IMR-90 (cell line): ENCODE data around the gene MTUS2. TPM values are rescaled to one million over a fixed set of nuclear protein-coding genes. Genes with fewer than 3 reads are reported as not detected.

Experiments
- ATAC-seq: fragments of 200-7000 bp; cut with Tn5 transposase; 2 replicates; pipeline ENCODE4 v1.9.1; 2020; ENCODE audit warnings: low read depth, mild to moderate bottlenecking, moderate library complexity
- BruUV-seq: library from RNA; stranded (reverse); fragments of 400-500 nt; replicated peaks from 2 replicates; lab custom pipeline; 2021; lab: Mats Ljungman, UMichigan
- CTCF ChIA-PET: fragments of 300-600 bp; formaldehyde crosslinking; extraction: SDS; loops from one replicate; lab custom pipeline; 2021; ENCODE audit warnings: antibody characterized with exemption; lab: Yijun Ruan, JAX
- POLR2A ChIA-PET: fragments of 300-600 bp; sonication (Branson Sonifier 250); formaldehyde crosslinking; loops from one replicate; lab custom pipeline; 2022; ENCODE audit warnings: antibody characterized with exemption; ENCODE audit not compliant: unreplicated experiment; lab: Charles Lee
- DNase-seq: peaks from one replicate; pipeline ENCODE4 v3.0.0; 2013
- H2AFZ ChIP-seq: replicated peaks from 2 replicates; pipeline ENCODE3; 2013; ENCODE audit warnings: low read length, mild to moderate bottlenecking; ENCODE audit not compliant: poor library complexity
- H2AK5ac ChIP-seq: 2 replicates; pipeline ENCODE4 v1.6.1; 2013; ENCODE audit warnings: low read depth, low read length, inconsistent platforms
- H2AK9ac ChIP-seq: replicated peaks from 2 replicates; pipeline ENCODE3; 2013; ENCODE audit warnings: mild to moderate bottlenecking, low read depth, low read length, moderate library complexity; ENCODE audit not compliant: poor library complexity
- H2BK120ac ChIP-seq: 2 replicates; pipeline ENCODE4 v1.6.1; 2013; ENCODE audit warnings: low read depth, low read length, inconsistent platforms
- H2BK15ac ChIP-seq: 3 replicates; pipeline ENCODE4 v1.6.1; 2013; ENCODE audit warnings: low read depth, low read length, inconsistent platforms
- H2BK20ac ChIP-seq: 2 replicates; pipeline ENCODE4 v1.6.1; 2013; ENCODE audit warnings: low read depth, mild to moderate bottlenecking, inconsistent platforms, low read length, moderate library complexity
- H2BK5ac ChIP-seq: 2 replicates; pipeline ENCODE4 v1.6.1; 2013; ENCODE audit warnings: mild to moderate bottlenecking, low read depth, low read length, inconsistent platforms; ENCODE audit not compliant: poor library complexity, severe bottlenecking
- H3K14ac ChIP-seq: replicated peaks from 2 replicates; pipeline ENCODE4 v1.6.1; 2013; ENCODE audit warnings: low read depth, low read length, inconsistent platforms
- H3K18ac ChIP-seq: 2 replicates; pipeline ENCODE4 v1.6.1; 2013; ENCODE audit warnings: low read depth, low read length, control low read depth
- H3K23ac ChIP-seq: 2 replicates; pipeline ENCODE4 v1.6.1; 2013; ENCODE audit warnings: low read depth, low read length, inconsistent platforms
- H3K27ac ChIP-seq: 2 replicates; pipeline ENCODE4 v1.5.1; 2013; ENCODE audit warnings: mild to moderate bottlenecking, control low read depth, low read length; ENCODE audit not compliant: insufficient read depth
- H3K27me3 ChIP-seq: 2 replicates; pipeline ENCODE4 v1.6.1; 2013; ENCODE audit warnings: low read length; ENCODE audit not compliant: control insufficient read depth, insufficient read depth
- H3K36me3 ChIP-seq: 2 replicates; pipeline ENCODE4 v1.6.1; 2013; ENCODE audit warnings: low read length, mixed read lengths; ENCODE audit not compliant: control insufficient read depth, insufficient read depth
- H3K4ac ChIP-seq: 2 replicates; pipeline ENCODE4 v1.6.1; 2013; ENCODE audit warnings: low read depth, low read length, inconsistent platforms
- H3K4me1 ChIP-seq: 2 replicates; pipeline ENCODE4 v1.6.1; 2013; ENCODE audit warnings: low read length, mixed read lengths; ENCODE audit not compliant: control insufficient read depth, insufficient read depth
- H3K4me2 ChIP-seq: 2 replicates; pipeline ENCODE4 v1.6.1; 2013; ENCODE audit warnings: low read depth, mild to moderate bottlenecking, control low read depth, low read length, moderate library complexity
- H3K4me3 ChIP-seq: 2 replicates; pipeline ENCODE4 v1.5.1; 2013; ENCODE audit warnings: low read depth, mild to moderate bottlenecking, control low read depth, low read length, moderate library complexity; ENCODE audit not compliant: insufficient read depth
- H3K56ac ChIP-seq: 2 replicates; pipeline ENCODE4 v1.6.1; 2013; ENCODE audit warnings: low read length, inconsistent platforms; ENCODE audit not compliant: insufficient read depth; ENCODE audit errors: extremely low read depth
- H3K79me1 ChIP-seq, 2 experiments: 2 replicates each; pipeline ENCODE4 v1.6.1; 2013; ENCODE audit warnings: low read length in 2 of 2, inconsistent platforms in 1 of 2, low read depth in 1 of 2
- H3K9ac ChIP-seq: 2 replicates; pipeline ENCODE4 v1.6.1; 2013; ENCODE audit warnings: low read depth, low read length, control low read depth
- H3K9me1 ChIP-seq: 2 replicates; pipeline ENCODE4 v1.6.1; 2013; ENCODE audit warnings: low read length, inconsistent platforms; ENCODE audit not compliant: insufficient read depth
- H3K9me3 ChIP-seq: 2 replicates; pipeline ENCODE4 v1.6.1; 2013; ENCODE audit warnings: low read length; ENCODE audit not compliant: control insufficient read depth, insufficient read depth
- H4K20me1 ChIP-seq: 2 replicates; pipeline ENCODE4 v1.6.1; 2013; ENCODE audit warnings: low read length, inconsistent platforms; ENCODE audit not compliant: insufficient read depth
- H4K5ac ChIP-seq: 2 replicates; pipeline ENCODE4 v1.6.1; 2013; ENCODE audit warnings: mild to moderate bottlenecking, low read depth, low read length, control low read depth
- H4K8ac ChIP-seq, 2 experiments: 2 replicates each; pipeline ENCODE4 v1.6.1; 2013; ENCODE audit warnings: low read depth in 2 of 2, low read length in 2 of 2, control low read depth in 1 of 2, inconsistent platforms in 1 of 2
- H4K91ac ChIP-seq: 2 replicates; pipeline ENCODE4 v1.6.1; 2013; ENCODE audit warnings: low read depth, low read length, inconsistent platforms; ENCODE audit not compliant: insufficient read depth
- BHLHE40 ChIP-seq: fragments of 150-350 bp; IDR thresholded peaks from 2 replicates; pipeline ENCODE4 v1.6.1; 2016; ENCODE audit warnings: mild to moderate bottlenecking, low read depth, low read length
- CEBPB ChIP-seq: IDR thresholded peaks from 2 replicates; pipeline ENCODE4 v1.6.1; 2012; ENCODE audit warnings: low read depth, low read length, improper control_type of control experiment
- CHD1 ChIP-seq: IDR thresholded peaks from 2 replicates; pipeline ENCODE4 v1.6.1; 2012; ENCODE audit warnings: low read depth, low read length, improper control_type of control experiment
- CTCF ChIP-seq: conservative IDR thresholded peaks from 2 replicates; pipeline ENCODE4 v1.5.1; 2012; ENCODE audit warnings: mild to moderate bottlenecking, low read depth, low read length, improper control_type of control experiment
- ELK1 ChIP-seq: fragments of 150-350 bp; IDR thresholded peaks from 2 replicates; pipeline ENCODE4 v1.6.1; 2016; ENCODE audit warnings: low read depth, mild to moderate bottlenecking, low read length, moderate library complexity, borderline replicate concordance
- FOS ChIP-seq: fragments of 150-350 bp; IDR thresholded peaks from 2 replicates; pipeline ENCODE4 v1.6.1; 2016; ENCODE audit warnings: low read depth, low read length
- MAFK ChIP-seq: IDR thresholded peaks from 2 replicates; pipeline ENCODE4 v1.6.1; 2012; ENCODE audit warnings: low read depth, low read length, improper control_type of control experiment
- MAZ ChIP-seq: IDR thresholded peaks from 2 replicates; pipeline ENCODE4 v1.6.1; 2012; ENCODE audit warnings: low read depth, mild to moderate bottlenecking, low read length, improper control_type of control experiment, moderate library complexity, borderline replicate concordance
- MXI1 ChIP-seq: IDR thresholded peaks from 2 replicates; pipeline ENCODE4 v1.6.1; 2012; ENCODE audit warnings: low read depth, mild to moderate bottlenecking, low read length, moderate library complexity, borderline replicate concordance
- NFE2L2 ChIP-seq: fragments of 150-350 bp; IDR thresholded peaks from 2 replicates; pipeline ENCODE4 v1.6.1; 2016; ENCODE audit warnings: low read depth, mild to moderate bottlenecking, low read length
- POLR2A ChIP-seq: IDR thresholded peaks from 2 replicates; pipeline ENCODE4 v1.6.1; 2012; ENCODE audit warnings: mild to moderate bottlenecking, low read depth, low read length
- RAD21 ChIP-seq: IDR thresholded peaks from 2 replicates; pipeline ENCODE4 v1.6.1; 2012; ENCODE audit warnings: low read length, improper control_type of control experiment
- RCOR1 ChIP-seq: IDR thresholded peaks from 2 replicates; pipeline ENCODE4 v1.6.1; 2012; ENCODE audit warnings: mild to moderate bottlenecking, low read length, improper control_type of control experiment; ENCODE audit not compliant: insufficient replicate concordance
- RFX5 ChIP-seq: IDR thresholded peaks from 2 replicates; pipeline ENCODE4 v1.8.0; 2012; ENCODE audit warnings: low read depth, mild to moderate bottlenecking, low read length, moderate library complexity
- SMC3 ChIP-seq: fragments of 150-350 bp; IDR thresholded peaks from 2 replicates; pipeline ENCODE4 v1.6.1; 2016; ENCODE audit warnings: low read depth, mild to moderate bottlenecking, antibody characterized with exemption, low read length, moderate library complexity
- WGBS, 2 experiments: methylation state at CpG; one replicate each; pipeline versions ENCODE4 v1.1.5 to v1.1.7; 2013; ENCODE audit warnings: missing lambda C conversion rate in 2 of 2; ENCODE audit not compliant: insufficient read length in 1 of 2; ENCODE audit errors: extremely low coverage in 2 of 2; 5-methylcytosine and 5-hydroxymethylcytosine counted together
- dilution Hi-C: fragments of 300-500 bp; cut with HindIII; formaldehyde crosslinking; loops from one replicate; pipeline ENCODE4 v1.14.3; 2018; ENCODE audit warnings: low sequenced_read_pairs; ENCODE audit not compliant: unreplicated experiment
- in situ Hi-C: fragments of 300-500 bp; cut with MboI; formaldehyde crosslinking; loops from 3 replicates; pipeline ENCODE4 v1.14.3; 2019; ENCODE audit warnings: low sequenced_read_pairs, inconsistent platforms, mixed read lengths
- intact Hi-C: fragments of 100-400 bp; cut with micrococcal nuclease; formaldehyde crosslinking; loops from 2 replicates; pipeline ENCODE4 v1.10.0; 2022
- polyA plus RNA-seq, 3 experiments: library from polyadenylated mRNA; depleted of rRNA; stranded (reverse); fragments of >200 nt; gene quantifications; 2 replicates each; pipeline ENCODE4 v1.2.3, GENCODE V29; 2012; ENCODE audit warnings: low replicate concordance in 1 of 3
- total RNA-seq: library from RNA; depleted of rRNA; stranded (reverse); fragments of >200 nt; gene quantifications from 2 replicates; pipeline ENCODE4 v1.2.3, GENCODE V29; 2012

The MTUS2 gene
- total and polyA plus RNA-seq, 2 of the 4 experiments (the other 2 are of a cell fraction) = under 0.01 to 0.02 TPM

GRCh38 chr13:29489650-29490560, 669.8 kb downstream of the MTUS2 start:
- DNase-seq (no peak), ATAC-seq (no peak)
- H3K79me1 ChIP-seq = no peaks in the 10 kb centered on the region
- H4K8ac ChIP-seq = no peak overlapping the region
- no peak overlapping the region for H4K5ac ChIP-seq
- H4K20me1 ChIP-seq = no peaks in the 10 kb centered on the region; the same call in 1 of the 2 replicates
- no peak overlapping the region for H3K14ac ChIP-seq
- H2BK5ac ChIP-seq = no peak overlapping the region
- peaks cover 53% of the 10 kb centered on the region for H3K27me3 ChIP-seq
- dilution Hi-C loops (no loop called here), in situ Hi-C loops (no loop called here), intact Hi-C loops (no loop called here)
- no peak overlapping the region for H3K4me2 ChIP-seq
- no peak overlapping the region for H2BK120ac ChIP-seq
- no peaks in the 10 kb centered on the region for H3K4me1 ChIP-seq
- peaks cover 10% of the 10 kb centered on the region; the same call in 1 of the 2 replicates for H3K9me1 ChIP-seq
- no peak overlapping the region for H3K9ac ChIP-seq
- CTCF ChIA-PET = no interaction called here
- no peaks in the 10 kb centered on the region for H3K36me3 ChIP-seq
- H2AK9ac ChIP-seq = no peak overlapping the region
- WGBS, 2 experiments = 77% methylated on average over 8 of the region's 14 CpGs; no CpG with 5 or more reads in 1 of the 2 experiments
- H3K4me3 ChIP-seq = no peak overlapping the region
- H3K9me3 ChIP-seq = no peaks in the 10 kb centered on the region
- POLR2A ChIA-PET = no interaction called here
- H3K56ac ChIP-seq = no peak overlapping the region
- H3K27ac ChIP-seq = no peak overlapping the region
- H2BK15ac ChIP-seq = no peak overlapping the region
- H3K4ac ChIP-seq = no peak overlapping the region
- H3K23ac ChIP-seq = no peak overlapping the region
- BruUV-seq = no TSS peak
- no peak overlapping the region for H4K91ac ChIP-seq
- H2BK20ac ChIP-seq = no peak overlapping the region
- no peak overlapping the region for H2AFZ ChIP-seq
- H2AK5ac ChIP-seq = no peak overlapping the region
- no peak overlapping the region for H3K18ac ChIP-seq
- no peak for TF ChIP-seq MAZ
- TF ChIP-seq MAFK = no peak
- no peak for TF ChIP-seq CHD1
- TF ChIP-seq RAD21 = no peak
- TF ChIP-seq SMC3 = no peak
- TF ChIP-seq FOS = no peak
- TF ChIP-seq MXI1 = no peak
- no peak for TF ChIP-seq NFE2L2
- no peak for TF ChIP-seq CEBPB
- TF ChIP-seq POLR2A = no peak
- no peak for TF ChIP-seq RCOR1
- TF ChIP-seq ELK1 = no peak
- TF ChIP-seq CTCF = no peak
- TF ChIP-seq BHLHE40 = no peak
- TF ChIP-seq RFX5 = no peak
